ENCODE measurements around the gene NCF2. TPM values are rescaled to one million over a fixed set of nuclear protein-coding genes. Genes with fewer than 3 reads are reported as not detected.

The NCF2 gene
- total and polyA plus RNA-seq, 4 experiments from 2014 or later, result 2.0 to 6.9 (median 5.9) TPM

GRCh38 chr1:183522104-183522503 is 68.2 kb downstream of the NCF2 start:
- Mint-ChIP-seq H3K27me3 (no peaks in the 10 kb centered on the region), H3K4me3 (no peak overlapping the region), H3K4me1 (peaks cover 0 to 9% (median 2%) of the 10 kb centered on the region in 4 donors), H3K9me3 (no peaks in the 10 kb centered on the region), H3K36me3 (peaks cover 44 to 56% of the 10 kb centered on the region in 2 donors), H3K27ac (peak overlapping the region in 3 of 7 donors; percentile 0 to 60 (median 13))
- Histone ChIP-seq H3K4me1 (ENCODE audit: insufficient read depth, low read length) (no peaks in the 10 kb centered on the region), H3K27me3 (ENCODE audit: insufficient read depth, low read length) (no peaks in the 10 kb centered on the region), H3K27ac (ENCODE audit: low read depth, low read length) (no peak overlapping the region), H3K9me3 (ENCODE audit: control insufficient read depth in 1 of 2, low read length in 2 of 2) (no peaks in the 10 kb centered on the region), H3K4me3 (ENCODE audit: low read length in 2 of 2) (no peak overlapping the region), H3K36me3 (ENCODE audit: insufficient read depth, low read length) (peaks cover 35% of the 10 kb centered on the region)
- ChIA-PET POLR2A (ENCODE audit: partially characterized antibody) (no interaction called here), CTCF (ENCODE audit: partially characterized antibody) (interaction anchor here (1.5 to 1.7 kb wide), 2 partner anchors 9 to 19 kb away, joined by 4 to 8 read pairs; no protein-coding TSS in a partner anchor)
- no peak for DNase-seq
- intact Hi-C loops (cut with micrococcal nuclease), result no loop called here

DNA sequence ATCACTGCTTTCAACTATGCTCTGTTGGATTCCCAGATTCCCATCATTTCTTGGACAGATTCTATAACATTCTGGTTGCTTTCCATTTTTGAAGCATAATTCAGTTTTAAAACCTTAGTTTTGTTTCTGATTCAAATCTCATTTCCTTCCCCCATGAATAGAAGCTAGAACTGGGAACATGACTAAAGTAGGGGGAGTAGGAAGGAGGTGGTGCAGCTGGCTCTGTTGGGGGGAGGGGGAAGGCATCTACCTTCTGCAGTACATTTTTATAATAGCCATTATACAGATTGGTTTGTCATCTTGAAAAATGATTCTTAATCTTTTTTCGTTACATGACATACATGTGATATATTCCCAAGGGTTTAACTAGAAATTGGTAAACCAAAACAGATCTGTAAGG is 69.9 kb downstream of the NCF2 start:
- Histone ChIP-seq H3K4me1 (ENCODE audit: insufficient read depth, low read length) (no peaks in the 10 kb centered on the region), H3K27me3 (ENCODE audit: insufficient read depth, low read length) (no peaks in the 10 kb centered on the region), H3K4me3 (ENCODE audit: low read length in 2 of 2) (no peak overlapping the region), H3K27ac (ENCODE audit: low read depth, low read length) (no peak overlapping the region), H3K36me3 (ENCODE audit: insufficient read depth, low read length) (peaks cover 44% of the 10 kb centered on the region), H3K9me3 (ENCODE audit: control insufficient read depth in 1 of 2, low read length in 2 of 2) (no peaks in the 10 kb centered on the region)
- Mint-ChIP-seq H3K27me3 (no peaks in the 10 kb centered on the region), H3K36me3 (peaks cover 49 to 66% of the 10 kb centered on the region in 2 donors), H3K4me1 (peaks cover 0 to 7% (median 2%) of the 10 kb centered on the region in 4 donors), H3K27ac (peak overlapping the region in 1 of 7 donors; percentile 7), H3K9me3 (no peaks in the 10 kb centered on the region), H3K4me3 (no peak overlapping the region)
- intact Hi-C loops (cut with micrococcal nuclease), result no loop called here
- ChIA-PET CTCF (ENCODE audit: partially characterized antibody) (interaction anchor here (1.7 kb wide), 1 partner anchor 17 kb away, joined by 8 read pairs; no protein-coding TSS in a partner anchor), POLR2A (ENCODE audit: partially characterized antibody) (no interaction called here)
- no peak for DNase-seq

DNA sequence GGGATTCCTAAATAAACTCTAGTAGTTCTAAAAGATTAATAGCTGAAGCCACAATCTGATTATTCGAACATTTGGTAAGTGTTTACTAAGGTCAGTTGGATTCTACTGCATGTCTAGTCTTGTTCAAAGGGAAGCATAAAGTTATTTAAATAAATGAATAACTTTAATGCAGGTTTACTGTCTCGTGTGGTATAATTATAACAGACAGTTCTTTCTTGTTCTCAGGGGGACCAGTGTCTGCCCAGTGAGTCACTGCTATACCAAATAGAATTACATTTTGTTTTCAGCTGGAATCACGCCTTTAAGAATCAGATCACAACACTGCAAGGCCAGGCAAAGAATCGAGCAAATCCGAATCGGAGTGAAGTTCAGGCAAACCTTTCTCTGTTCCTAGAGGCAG is 72.9 kb downstream of the NCF2 start:
- peaks cover 30% of the 10 kb centered on the region for H3K36me3 ChIP-seq (ENCODE audit: insufficient read depth, low read length)
- peaks cover 0 to 7% (median 4%) of the 10 kb centered on the region in 4 donors for H3K4me1 Mint-ChIP-seq
- intact Hi-C loops (cut with micrococcal nuclease), result no loop called here
- no peak overlapping the region for H3K4me3 Mint-ChIP-seq
- ChIA-PET POLR2A (ENCODE audit: partially characterized antibody) (no interaction called here), CTCF (ENCODE audit: partially characterized antibody) (no interaction called here)
- no peaks in the 10 kb centered on the region for H3K9me3 ChIP-seq (ENCODE audit: control insufficient read depth in 1 of 2, low read length in 2 of 2)
- H3K36me3 Mint-ChIP-seq, result peaks cover 38 to 61% of the 10 kb centered on the region in 2 donors
- H3K27me3 ChIP-seq (ENCODE audit: insufficient read depth, low read length), result no peaks in the 10 kb centered on the region
- no peaks in the 10 kb centered on the region for H3K9me3 Mint-ChIP-seq
- H3K27ac Mint-ChIP-seq, result no peak overlapping the region
- H3K27me3 Mint-ChIP-seq, result no peaks in the 10 kb centered on the region
- H3K27ac ChIP-seq (ENCODE audit: low read depth, low read length), result no peak overlapping the region
- DNase-seq, result no peak
- no peaks in the 10 kb centered on the region for H3K4me1 ChIP-seq (ENCODE audit: insufficient read depth, low read length)
- no peak overlapping the region for H3K4me3 ChIP-seq (ENCODE audit: low read length in 2 of 2)

DNA sequence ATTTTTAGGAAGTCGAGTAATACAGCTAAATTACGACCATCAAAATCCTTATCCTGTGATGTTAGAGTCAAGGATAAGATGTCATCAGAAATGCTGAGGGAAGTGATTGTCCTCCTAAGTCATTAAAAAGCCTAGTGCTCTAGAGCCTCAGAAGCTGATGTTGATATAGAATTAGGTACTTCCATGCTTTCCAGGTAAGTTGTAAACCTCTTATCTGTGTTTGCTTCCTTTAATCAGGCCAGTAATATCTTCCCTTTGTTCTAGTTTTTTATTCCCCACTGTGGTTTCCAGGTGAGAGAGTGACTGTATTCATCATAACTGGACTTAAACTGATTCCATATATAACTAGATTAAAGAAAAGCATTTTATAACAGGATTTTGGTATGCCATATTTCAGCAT is 73.5 kb downstream of the NCF2 start:
- no peak for DNase-seq
- Histone ChIP-seq H3K27ac (ENCODE audit: low read depth, low read length) (no peak overlapping the region), H3K36me3 (ENCODE audit: insufficient read depth, low read length) (peaks cover 24% of the 10 kb centered on the region), H3K4me3 (ENCODE audit: low read length in 2 of 2) (no peak overlapping the region), H3K4me1 (ENCODE audit: insufficient read depth, low read length) (no peaks in the 10 kb centered on the region), H3K27me3 (ENCODE audit: insufficient read depth, low read length) (no peaks in the 10 kb centered on the region), H3K9me3 (ENCODE audit: control insufficient read depth in 1 of 2, low read length in 2 of 2) (no peaks in the 10 kb centered on the region)
- Mint-ChIP-seq H3K27ac (no peak overlapping the region), H3K36me3 (peaks cover 32 to 58% of the 10 kb centered on the region in 2 donors), H3K4me1 (peaks cover 5 to 9% (median 7%) of the 10 kb centered on the region in 4 donors), H3K9me3 (no peaks in the 10 kb centered on the region), H3K4me3 (no peak overlapping the region), H3K27me3 (no peaks in the 10 kb centered on the region)
- intact Hi-C loops (cut with micrococcal nuclease), result no loop called here
- ChIA-PET POLR2A (ENCODE audit: partially characterized antibody) (no interaction called here), CTCF (ENCODE audit: partially characterized antibody) (no interaction called here)

GRCh38 chr1:183515002-183515689 is 75.1 kb downstream of the NCF2 start:
- Mint-ChIP-seq H3K4me3 (no peak overlapping the region), H3K27ac (peak overlapping the region in 5 of 7 donors; percentile 3 to 74 (median 29)), H3K36me3 (peaks cover 21 to 48% of the 10 kb centered on the region in 2 donors), H3K4me1 (peaks cover 12 to 15% (median 13%) of the 10 kb centered on the region in 4 donors), H3K9me3 (no peaks in the 10 kb centered on the region), H3K27me3 (no peaks in the 10 kb centered on the region)
- ChIA-PET CTCF (ENCODE audit: partially characterized antibody) (interaction anchor here (0.6 to 1.3 kb wide), 2 partner anchors 46 to 116 kb away, joined by 3 to 6 read pairs; no protein-coding TSS in a partner anchor), POLR2A (ENCODE audit: partially characterized antibody) (no interaction called here)
- Histone ChIP-seq H3K4me3 (ENCODE audit: low read length in 2 of 2) (no peak overlapping the region), H3K27ac (ENCODE audit: low read depth, low read length) (no peak overlapping the region), H3K9me3 (ENCODE audit: control insufficient read depth in 1 of 2, low read length in 2 of 2) (no peaks in the 10 kb centered on the region), H3K27me3 (ENCODE audit: insufficient read depth, low read length) (no peaks in the 10 kb centered on the region), H3K4me1 (ENCODE audit: insufficient read depth, low read length) (peaks cover 4% of the 10 kb centered on the region), H3K36me3 (ENCODE audit: insufficient read depth, low read length) (peaks cover 24% of the 10 kb centered on the region)
- DNase-seq, result no peak
- intact Hi-C loops (cut with micrococcal nuclease), result no loop called here

DNA sequence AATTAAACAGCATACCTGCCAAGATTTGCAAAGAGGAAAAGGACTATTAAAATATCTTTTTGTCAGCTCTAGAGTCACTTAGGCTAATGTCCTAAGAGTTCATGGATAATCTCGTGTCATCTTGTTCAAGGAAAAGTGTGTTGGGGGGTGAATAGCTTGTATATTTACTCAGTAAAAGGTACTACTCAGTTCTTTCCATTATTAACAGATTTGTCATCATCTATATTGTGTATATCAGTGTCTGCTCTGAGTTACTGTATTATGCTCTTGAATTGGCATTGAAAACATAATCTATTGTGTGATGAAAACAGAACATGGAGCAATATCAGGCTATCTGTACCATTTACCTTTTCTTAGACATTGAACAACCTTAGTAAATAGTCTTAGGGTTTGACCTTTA is 76.0 kb downstream of the NCF2 start:
- no peaks in the 10 kb centered on the region for H3K9me3 Mint-ChIP-seq
- CTCF ChIA-PET (ENCODE audit: partially characterized antibody), result interaction anchor here (1.0 kb wide), 1 partner anchor 19 kb away, joined by 3 read pairs; no protein-coding TSS in a partner anchor

DNA sequence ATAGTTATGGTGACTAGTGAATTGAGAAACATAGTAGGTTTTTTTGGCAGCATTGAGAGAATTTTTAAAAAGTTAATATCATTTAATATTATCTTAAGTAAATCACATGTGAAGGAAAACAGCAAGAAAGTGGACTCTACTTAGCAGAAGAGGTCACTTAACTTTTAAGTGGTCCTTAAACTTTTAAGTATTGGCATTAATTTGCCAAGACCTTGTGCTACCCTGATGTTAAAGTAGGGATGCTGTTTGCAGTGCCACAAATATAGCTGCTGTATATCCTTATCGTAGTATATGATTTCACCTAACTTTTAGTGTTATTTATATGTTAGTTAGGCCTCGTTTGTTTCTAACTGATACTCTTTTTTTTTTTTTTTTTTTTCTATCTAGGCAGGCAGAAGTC is 77.8 kb downstream of the NCF2 start:
- peaks cover 10% of the 10 kb centered on the region for H3K4me1 ChIP-seq (ENCODE audit: insufficient read depth, low read length)
- ChIA-PET CTCF (ENCODE audit: partially characterized antibody) (interaction anchor here (1.2 kb wide), 1 partner anchor 9 kb away, joined by 4 read pairs; no protein-coding TSS in a partner anchor), POLR2A (ENCODE audit: partially characterized antibody) (no interaction called here)
- H3K36me3 ChIP-seq (ENCODE audit: insufficient read depth, low read length), result peaks cover 16% of the 10 kb centered on the region
- no peaks in the 10 kb centered on the region for H3K9me3 Mint-ChIP-seq
- H3K4me3 Mint-ChIP-seq, result no peak overlapping the region
- no peaks in the 10 kb centered on the region for H3K9me3 ChIP-seq (ENCODE audit: control insufficient read depth in 1 of 2, low read length in 2 of 2)
- H3K4me1 Mint-ChIP-seq, result peaks cover 13 to 18% (median 16%) of the 10 kb centered on the region in 4 donors
- no peak overlapping the region for H3K4me3 ChIP-seq (ENCODE audit: low read length in 2 of 2)
- intact Hi-C loops (cut with micrococcal nuclease), result no loop called here
- H3K36me3 Mint-ChIP-seq, result peaks cover 13 to 29% of the 10 kb centered on the region in 2 donors
- no peaks in the 10 kb centered on the region for H3K27me3 ChIP-seq (ENCODE audit: insufficient read depth, low read length)
- no peak overlapping the region for H3K27ac ChIP-seq (ENCODE audit: low read depth, low read length)
- H3K27me3 Mint-ChIP-seq, result no peaks in the 10 kb centered on the region
- H3K27ac Mint-ChIP-seq, result peak overlapping the region in 3 of 7 donors; percentile 77 to 83 (median 82)
- no peak for DNase-seq

More for the DNA sequence above, 76.0 kb downstream of the NCF2 start:
- no peak for DNase-seq
- H3K36me3 Mint-ChIP-seq, result peaks cover 21 to 41% of the 10 kb centered on the region in 2 donors
- Histone ChIP-seq H3K9me3 (ENCODE audit: control insufficient read depth in 1 of 2, low read length in 2 of 2) (no peaks in the 10 kb centered on the region), H3K4me1 (ENCODE audit: insufficient read depth, low read length) (peaks cover 5% of the 10 kb centered on the region), H3K27me3 (ENCODE audit: insufficient read depth, low read length) (no peaks in the 10 kb centered on the region), H3K27ac (ENCODE audit: low read depth, low read length) (no peak overlapping the region), H3K4me3 (ENCODE audit: low read length in 2 of 2) (no peak overlapping the region), H3K36me3 (ENCODE audit: insufficient read depth, low read length) (peaks cover 24% of the 10 kb centered on the region)
- POLR2A ChIA-PET (ENCODE audit: partially characterized antibody), result no interaction called here
- H3K27ac Mint-ChIP-seq, result peak overlapping the region in 1 of 7 donors; percentile 66
- no peaks in the 10 kb centered on the region for H3K27me3 Mint-ChIP-seq
- no peak overlapping the region for H3K4me3 Mint-ChIP-seq
- intact Hi-C loops (cut with micrococcal nuclease), result no loop called here
- H3K4me1 Mint-ChIP-seq, result peaks cover 12 to 18% (median 14%) of the 10 kb centered on the region in 4 donors

Measured in CD4-positive, alpha-beta memory T cell (primary cell).